H1 (cell line): ENCODE data around the gene C2CD4C. TPM values are rescaled to one million over a fixed set of nuclear protein-coding genes. Genes with fewer than 3 reads are reported as not detected.

ENCODE experiments used
- RNF2 ChIP-seq: fragments of 200-900, 300-1000 bp; sonication (generic); IDR thresholded peaks from 2 replicates; pipeline ENCODE4 v1.7.1; 2016; ENCODE audit warnings: borderline replicate concordance, low read depth, mild to moderate bottlenecking, antibody characterized with exemption, low read length; ENCODE audit not compliant: poor library complexity, severe bottlenecking; ENCODE audit errors: missing control alignments
- polyA plus RNA-seq, 7 experiments: library from polyadenylated mRNA; depleted of rRNA in 3 of 7; stranded (reverse) in 5 of 7; unstranded in 2 of 7; fragments of >200 nt in 5 of 7; fragments of 200-250 nt in 2 of 7; gene quantifications; 1 replicate in 5 of 7; 2 replicates in 1 of 7; 4 replicates in 1 of 7; pipeline versions ENCODE4 v1.2.1 to v1.2.3, GENCODE V29; 2011 to 2013; ENCODE audit warnings: missing spikeins in 2 of 7, mixed read lengths in 2 of 7
- total RNA-seq: library from RNA; stranded (reverse); fragmentation: NEBNext Ultra II Directional; extraction: Animal tissue kit (Norgen Biotek cat#: 25700); gene quantifications from 2 replicates; pipeline ENCODE4 v1.2.1, GENCODE V29; 2021

C2CD4C gene
- total and polyA plus RNA-seq, 2 of the 8 experiments (the other 6 are each of a cell fraction or from before 2014, with no cell fraction given) = 3.8 to 6.3 TPM

- TF ChIP-seq RNF2 = no peak
These were observed 13.4 kb upstream of the C2CD4C start (continued) for GRCh38 chr19:422213-422916.
